NCI-H2029 treated with DMSO at 0.1 percent for 48 hours (cell line): ENCODE results near the gene SMO.
"Not testable (repeated sequence)": the region's sequence is repeated elsewhere in the genome, so short reads cannot be mapped to it uniquely, and the experiment has no call there.

Experiments
- DNase-seq: peaks from one replicate; lab custom pipeline; 2025; lab: John Stamatoyannopoulos, UW

Gene SMO

GRCh38 chr7:129209067-129209926 is 20.9 kb downstream of the SMO start:
- DNase-seq, result no peak

- DNase-seq, result peak; percentile 39
Observed at GRCh38 chr7:129210256-129210988, 22.0 kb downstream of the SMO start.

- DNase-seq, result no peak
Observed at GRCh38 chr7:129210989-129211312, 22.5 kb downstream of the SMO start.

- DNase-seq, result no peak
Observed at GRCh38 chr7:129212126-129212525, 23.7 kb downstream of the SMO start.

- DNase-seq, result no peak
Observed at GRCh38 chr7:129212596-129212995, 24.2 kb downstream of the SMO start.

- DNase-seq, result no peak
Observed at GRCh38 chr7:129213828-129214227, 25.4 kb downstream of the SMO start.

- not testable (repeated sequence) for DNase-seq
Observed at GRCh38 chr7:129215691-129216090, 27.3 kb downstream of the SMO start.

- DNase-seq, result not testable (repeated sequence)
Observed at GRCh38 chr7:129216101-129216715, 27.8 kb downstream of the SMO start.

- not testable (repeated sequence) for DNase-seq
Observed at GRCh38 chr7:129216821-129217416, 28.5 kb downstream of the SMO start.

GRCh38 chr7:129218514-129219062 is 30.2 kb downstream of the SMO start:
- peak; percentile 82 for DNase-seq

- DNase-seq, result not testable (repeated sequence)
Observed at GRCh38 chr7:129219166-129219565, 30.7 kb downstream of the SMO start.

GRCh38 chr7:129222064-129222463 is 33.6 kb downstream of the SMO start:
- DNase-seq, result no peak

GRCh38 chr7:129224251-129225205 is 36.1 kb downstream of the SMO start, which contains the start of gene AHCYL2:
AHCYL2 (plus strand) TSS chr7:129225030.
- DNase-seq, result peak; percentile 89

- DNase-seq, result no peak
Observed at GRCh38 chr7:129225206-129225930, 36.9 kb downstream of the SMO start.

GRCh38 chr7:129225931-129226572 is 37.6 kb downstream of the SMO start:
- DNase-seq, result no peak

GRCh38 chr7:129227646-129228578 is 39.5 kb downstream of the SMO start:
- no peak for DNase-seq

GRCh38 chr7:129228633-129229032 is 40.2 kb downstream of the SMO start:
- DNase-seq, result no peak

GRCh38 chr7:129231666-129232065 is 43.2 kb downstream of the SMO start:
- DNase-seq, result no peak

GRCh38 chr7:129238546-129238945 is 50.1 kb downstream of the SMO start:
- DNase-seq, result no peak
